Stimulated activated CD8-positive, alpha-beta memory T cell treated with anti-CD3 and anti-CD28 coated beads, Interleukin-15, amount 100 ng/mL, for 24 hours (primary cell): ENCODE measurements around the gene UCP3.
A peak's percentile ranks its signal among the peaks of the same experiment; 100 is the strongest.

Source experiments
- DNase-seq: peaks from one replicate; pipeline ENCODE4 v3.0.0-alpha.2; 2020; ENCODE audit warnings: low read depth

The UCP3 gene

DNA sequence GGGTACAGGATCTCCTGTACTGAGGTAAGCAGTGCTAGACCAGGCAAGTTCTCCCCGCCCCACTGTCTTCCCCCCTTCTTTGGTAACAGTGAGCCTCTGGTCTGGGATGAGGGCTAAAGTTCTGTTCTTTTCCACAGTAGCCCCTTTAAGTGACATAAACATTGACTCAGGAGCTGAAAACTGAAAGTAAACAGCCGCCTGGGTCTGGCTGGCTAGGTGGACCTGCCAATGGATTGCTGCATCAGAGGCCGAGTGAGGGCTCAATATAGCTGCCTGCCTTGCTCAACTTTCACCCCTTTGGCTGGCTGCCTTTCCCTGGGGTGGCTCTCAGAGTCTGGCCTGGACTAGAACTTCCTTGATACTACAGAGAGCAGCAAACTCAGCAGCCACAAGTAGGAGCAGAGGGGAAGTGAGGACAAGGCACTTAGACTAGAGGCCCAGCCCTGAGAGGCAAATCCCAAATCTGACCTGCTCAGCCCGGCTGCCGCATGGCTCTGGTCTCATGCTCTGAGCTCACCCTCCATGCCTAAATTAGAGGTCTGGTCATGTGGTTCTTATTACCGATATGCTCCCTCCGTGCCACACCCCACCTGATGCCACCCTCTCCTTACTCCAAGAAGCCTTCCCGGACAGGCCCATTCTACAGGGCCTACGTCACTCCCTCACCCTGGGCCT, 9.6 kb upstream of the UCP3 start:
- no peak for DNase-seq

DNA sequence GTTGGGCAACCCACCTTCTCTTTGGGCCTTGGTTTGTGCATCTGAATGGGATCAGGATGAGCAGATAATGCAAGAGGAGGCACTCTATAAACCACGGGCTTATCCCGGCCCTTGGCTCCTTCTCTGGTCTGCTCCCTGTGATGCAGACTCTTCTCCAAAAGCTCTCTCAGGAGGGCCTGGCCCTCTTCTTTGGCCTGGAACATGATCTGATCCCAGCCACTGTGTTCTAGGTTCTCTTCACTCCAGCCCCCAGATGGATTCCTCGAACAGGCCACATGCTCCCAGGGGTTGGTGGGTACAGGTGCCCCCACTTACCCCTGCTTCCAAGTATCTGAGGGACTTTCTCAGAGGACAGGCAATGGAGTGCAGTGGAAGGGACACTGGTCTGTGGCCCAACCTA, 8.7 kb upstream of the UCP3 start:
- DNase-seq: no peak

DNA sequence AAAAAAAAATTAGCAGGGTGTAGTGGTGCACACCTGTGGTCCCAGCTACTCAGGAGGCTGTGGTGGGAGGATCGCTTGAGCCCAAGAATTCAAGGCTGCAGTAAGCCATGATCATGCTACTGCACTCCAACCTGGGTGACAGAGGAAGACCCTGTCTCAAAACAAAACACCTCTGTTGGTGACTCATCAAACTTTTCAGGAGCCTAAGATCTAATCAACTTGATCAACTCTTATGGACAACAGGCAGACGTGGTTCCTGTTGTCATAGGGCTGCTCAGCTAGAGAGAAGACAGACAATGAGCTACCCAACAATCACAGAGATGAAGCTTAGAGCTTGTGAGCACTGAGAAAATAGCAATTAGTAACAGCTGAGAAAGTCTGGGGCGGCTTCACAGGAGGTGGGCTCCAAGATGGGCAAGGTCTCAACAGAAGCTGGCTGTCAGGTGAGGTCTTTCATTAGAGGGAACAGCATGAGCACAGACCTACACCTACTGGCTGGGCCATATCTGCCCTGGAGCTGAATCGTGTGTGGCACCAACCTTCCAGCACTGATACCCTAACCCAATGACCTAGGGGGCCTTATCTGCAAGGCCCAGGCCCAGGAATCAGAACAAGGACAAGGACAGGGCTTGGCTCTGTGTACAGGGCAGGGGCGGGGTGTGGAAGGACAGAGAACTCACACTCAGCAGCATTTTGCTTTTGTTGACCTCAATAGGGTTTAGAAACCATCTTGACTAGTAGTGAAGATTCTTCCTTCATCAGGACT, 7.2 kb upstream of the UCP3 start:
- DNase-seq: no peak

DNA sequence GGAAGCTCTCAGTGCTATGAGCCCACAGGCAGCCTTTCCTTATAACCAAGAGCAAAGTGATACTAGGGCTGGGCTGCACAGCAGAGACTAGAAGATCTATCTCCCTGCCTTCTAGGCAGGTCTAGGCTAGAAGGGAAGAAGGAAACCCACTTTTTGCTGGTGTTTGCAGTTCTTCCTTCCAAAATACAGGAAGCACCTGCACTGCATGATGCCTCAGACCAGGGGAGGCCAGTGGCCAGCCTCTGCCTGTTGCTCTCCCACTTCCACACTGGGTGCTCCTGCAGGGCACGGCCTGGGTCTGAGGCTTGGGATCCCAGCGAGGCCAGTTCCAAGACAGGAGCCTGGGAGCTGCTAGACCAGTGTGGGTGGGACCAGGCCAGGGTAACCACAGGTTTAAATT, 6.0 kb upstream of the UCP3 start:
- DNase-seq: no peak

DNA sequence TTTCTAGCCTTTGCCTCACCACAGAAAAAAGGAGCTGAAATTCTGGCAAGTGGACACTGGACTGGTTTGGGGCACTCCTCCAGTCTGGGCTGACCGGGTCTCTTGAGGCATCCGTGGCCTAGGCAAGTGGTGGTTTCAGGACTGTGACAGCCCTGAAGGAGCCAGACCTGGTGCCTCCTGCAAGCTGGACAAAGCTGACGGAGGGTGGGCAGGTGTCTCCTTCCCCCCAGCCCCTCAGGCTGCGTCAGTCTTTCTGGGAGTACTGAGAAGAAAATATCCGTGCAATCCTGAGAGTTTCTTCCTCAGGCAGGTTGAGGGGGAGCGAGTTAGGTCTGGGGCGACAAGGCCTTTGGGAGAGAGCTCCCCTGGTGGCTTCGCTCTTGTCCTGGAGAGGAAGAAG, 4.3 kb upstream of the UCP3 start:
- no peak for DNase-seq

DNA sequence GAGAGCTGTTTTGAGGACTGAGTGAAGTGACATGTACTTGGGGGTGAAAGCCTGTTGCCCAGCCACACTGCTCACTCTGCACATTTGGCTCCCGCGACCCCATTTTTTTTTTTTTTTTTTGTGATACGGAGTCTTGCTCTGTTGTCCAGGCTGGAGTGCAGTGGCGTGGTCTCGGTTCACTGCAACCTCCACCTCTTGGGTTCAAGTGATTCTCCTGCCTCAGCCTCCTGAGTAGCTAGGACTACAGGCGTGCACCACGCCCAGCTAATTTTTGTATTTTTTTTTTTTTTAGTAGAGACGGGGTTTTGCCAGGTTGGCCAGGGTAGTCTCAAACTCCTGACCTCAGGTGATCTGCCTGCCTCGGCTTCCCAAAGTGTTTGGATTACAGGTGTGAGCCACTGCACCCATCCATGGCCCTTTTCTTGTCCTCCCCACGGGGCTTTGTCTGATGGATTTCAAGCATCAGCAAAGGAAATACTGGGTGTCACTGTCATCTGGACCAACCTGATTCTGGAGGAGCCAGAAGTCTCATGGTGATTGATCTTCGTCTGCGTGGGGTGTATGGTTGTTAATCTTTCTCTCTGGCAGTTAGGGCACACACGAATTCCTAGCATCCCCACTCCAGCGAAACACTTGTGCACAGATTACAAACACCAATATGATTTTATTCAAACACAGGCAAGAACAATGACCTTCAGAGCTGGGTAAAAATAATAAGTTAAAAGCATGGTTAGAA, 3.4 kb upstream of the UCP3 start:
- DNase-seq: no peak

DNA sequence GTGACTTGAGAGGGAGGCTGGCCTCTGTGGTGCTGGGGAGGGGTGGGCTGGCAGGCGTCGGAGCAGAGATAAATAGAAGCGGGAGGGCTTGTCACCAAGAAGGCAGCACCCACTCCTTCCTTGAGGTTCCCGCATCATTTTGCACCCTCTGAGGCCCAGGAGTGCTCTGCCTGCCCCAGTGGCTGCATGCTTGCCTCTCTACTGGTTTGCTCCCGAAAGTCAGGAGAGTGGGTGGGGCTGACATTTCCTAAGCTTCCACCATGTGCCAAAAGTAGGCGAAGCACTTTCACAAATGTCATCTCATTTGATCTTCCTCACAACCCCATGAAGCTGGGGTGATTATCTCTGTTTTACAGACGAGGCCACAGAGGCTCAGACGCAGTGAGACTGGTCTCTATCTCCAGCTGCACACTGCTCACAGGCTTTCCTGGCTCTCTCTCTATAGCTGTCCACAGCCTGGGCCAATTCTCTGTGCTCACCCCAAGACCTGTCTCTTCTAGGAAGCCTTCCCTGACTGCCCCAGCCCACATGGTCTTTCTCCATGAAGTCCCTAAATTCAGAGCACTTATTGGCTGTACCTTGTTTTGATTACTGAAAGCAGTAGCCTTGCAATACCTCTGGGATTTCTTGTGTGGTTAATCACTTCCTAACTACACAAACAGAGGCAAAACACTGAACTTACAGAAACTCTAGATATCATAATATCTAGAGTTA, 2.6 kb upstream of the UCP3 start:
- DNase-seq: no peak

DNA sequence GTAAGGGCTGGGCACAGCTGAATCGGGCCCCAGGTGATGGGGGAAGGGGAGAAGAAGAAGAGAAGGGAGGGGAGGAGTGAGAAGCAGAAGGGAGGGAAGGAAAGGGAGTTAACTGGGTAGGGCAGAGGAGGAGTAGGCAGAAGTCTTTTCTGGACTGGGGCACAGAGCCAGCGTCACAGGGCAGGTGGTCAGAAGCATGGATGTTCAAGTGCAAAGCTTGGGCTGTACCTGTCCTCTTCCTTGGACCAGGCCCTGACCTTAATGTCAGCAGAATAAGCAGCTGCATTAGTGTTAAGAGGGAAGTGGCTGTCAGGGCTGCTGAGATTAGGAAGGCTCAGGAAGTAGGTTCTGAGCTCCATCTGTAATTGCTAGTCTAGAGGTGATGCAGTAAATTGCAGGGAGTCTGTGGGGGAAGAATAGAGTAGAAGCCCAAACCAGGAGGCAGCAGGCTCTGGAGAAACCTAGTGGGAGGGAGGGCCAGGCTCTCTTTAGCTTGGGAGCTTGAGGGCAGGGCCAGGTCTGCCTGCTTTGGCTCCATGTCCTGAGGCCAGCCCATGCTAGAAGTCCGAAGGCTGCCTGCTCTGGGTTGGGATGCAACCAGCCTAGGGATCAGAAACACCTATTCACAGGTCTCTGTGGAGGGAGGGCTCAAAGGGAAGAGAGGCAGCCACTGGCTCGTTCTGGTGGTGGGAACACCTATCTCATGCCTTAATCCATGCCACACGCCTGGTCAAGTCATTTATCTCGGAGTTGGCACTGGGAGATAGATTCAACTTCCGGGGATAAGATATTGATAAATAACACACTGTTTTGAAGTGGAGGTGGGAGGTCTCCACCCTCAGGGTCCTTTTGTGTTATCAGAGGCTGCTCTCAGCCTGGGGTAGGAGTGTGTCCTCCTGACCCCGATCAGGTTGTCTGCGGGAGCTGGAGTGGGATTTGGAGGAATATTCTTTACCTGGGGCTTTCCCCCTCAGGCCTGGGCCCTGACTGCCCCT, 1.7 kb upstream of the UCP3 start:
- no peak for DNase-seq

DNA sequence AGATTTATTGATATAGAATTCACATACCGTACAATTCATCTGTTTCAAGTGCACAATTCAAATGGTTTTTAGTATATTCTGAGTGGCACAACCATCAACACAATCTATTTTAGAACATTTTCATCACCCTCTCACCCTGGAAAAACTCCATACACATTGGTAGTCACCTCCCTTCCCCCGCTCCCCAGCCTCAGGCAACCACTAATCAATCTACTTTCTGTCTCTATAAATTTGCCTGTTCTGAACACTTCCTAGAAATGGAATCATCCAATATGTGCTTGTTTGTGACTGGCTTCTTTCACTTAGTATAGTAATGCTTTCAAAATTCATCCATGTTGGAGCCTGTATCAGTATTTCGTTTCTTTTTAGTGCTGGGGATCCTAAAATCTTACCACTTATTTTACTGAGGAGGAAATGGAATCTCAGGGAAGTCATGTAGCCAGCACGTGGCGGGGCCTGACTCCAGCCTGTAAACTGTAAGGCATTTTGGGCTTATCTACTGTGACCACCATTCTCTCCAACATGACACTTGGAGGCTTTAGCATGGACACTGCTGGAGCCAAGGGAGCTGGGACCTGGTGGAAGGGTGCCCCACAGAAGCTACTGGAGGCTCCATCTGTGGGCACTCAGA, 905 bp upstream of the UCP3 start:
- DNase-seq: no peak

DNA sequence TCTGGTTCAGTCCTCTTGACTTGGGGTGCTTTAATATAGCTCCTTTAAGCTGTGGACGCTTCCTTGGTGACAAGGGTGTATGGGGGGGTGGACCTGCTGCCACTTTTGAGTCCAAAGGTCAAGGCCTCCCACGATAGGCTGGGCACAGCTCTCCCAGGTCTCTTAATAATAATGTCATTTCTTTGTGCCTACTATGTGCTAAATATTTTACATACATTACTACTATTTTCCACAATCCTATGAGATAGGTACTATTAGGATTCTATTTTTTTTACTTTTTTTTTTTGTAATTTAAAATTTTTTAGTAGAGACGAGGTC, 304 bp upstream of the UCP3 start:
- no peak for DNase-seq

DNA sequence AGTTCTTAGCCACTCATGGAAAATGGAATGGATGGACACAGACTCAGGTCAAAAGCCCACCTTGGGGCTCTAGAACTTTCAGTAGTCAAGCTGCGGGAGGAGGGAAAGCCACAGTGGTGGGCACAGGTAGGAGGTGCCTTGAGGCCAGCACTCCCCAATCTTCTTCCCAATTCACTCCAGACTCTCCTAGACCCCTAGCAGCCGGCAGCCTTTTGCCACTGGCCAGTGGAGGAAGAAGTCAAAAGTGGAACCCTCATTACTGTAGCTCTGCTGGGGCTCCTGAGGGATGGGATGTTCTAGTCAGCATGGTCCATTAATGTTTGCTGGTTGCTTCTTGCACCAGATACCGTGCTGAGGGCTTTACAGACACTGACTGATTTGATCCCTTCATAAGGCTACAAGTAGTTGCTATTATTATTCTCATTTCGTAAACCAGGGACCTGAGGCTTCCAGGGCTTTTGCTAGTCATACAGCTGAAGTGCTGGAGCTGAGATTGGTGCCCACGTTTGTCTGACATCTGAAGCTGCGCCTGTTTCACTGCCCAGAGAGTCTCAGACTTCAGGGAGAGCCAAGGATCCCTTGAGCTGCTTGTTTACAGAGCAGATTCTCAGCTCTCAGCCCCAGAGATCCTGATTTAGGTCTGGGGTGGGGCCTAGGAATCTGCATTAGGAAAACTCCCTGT, 1.1 kb downstream of the UCP3 start:
- DNase-seq: no peak

DNA sequence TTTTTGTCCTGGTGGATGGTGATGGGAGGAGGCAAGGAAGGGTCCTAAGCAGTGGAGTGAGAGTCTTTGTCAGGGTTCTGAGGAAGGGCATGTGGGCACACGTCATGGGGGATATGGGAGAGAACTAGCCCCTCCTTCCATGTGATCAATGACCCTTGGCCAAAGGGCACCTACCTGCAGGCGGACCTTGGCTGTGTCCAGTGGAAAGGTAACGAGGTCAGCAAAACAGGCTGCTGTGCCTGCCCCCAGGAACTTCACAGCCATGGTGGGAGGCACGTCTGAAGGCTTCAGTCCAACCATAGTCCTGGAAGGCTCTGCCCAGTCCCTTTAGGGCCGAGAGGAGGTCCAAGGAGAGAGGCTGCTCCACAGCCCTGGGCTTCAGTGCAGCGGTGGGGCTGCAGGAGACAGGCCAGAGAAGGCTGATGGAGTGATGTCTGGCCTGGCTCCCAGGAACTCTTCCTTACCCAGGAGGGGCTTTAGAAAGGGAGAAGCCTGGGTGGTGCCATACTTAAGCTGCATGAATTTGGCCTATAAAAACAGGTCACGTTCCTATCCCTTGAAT, 2.1 kb downstream of the UCP3 start:
- no peak for DNase-seq

DNA sequence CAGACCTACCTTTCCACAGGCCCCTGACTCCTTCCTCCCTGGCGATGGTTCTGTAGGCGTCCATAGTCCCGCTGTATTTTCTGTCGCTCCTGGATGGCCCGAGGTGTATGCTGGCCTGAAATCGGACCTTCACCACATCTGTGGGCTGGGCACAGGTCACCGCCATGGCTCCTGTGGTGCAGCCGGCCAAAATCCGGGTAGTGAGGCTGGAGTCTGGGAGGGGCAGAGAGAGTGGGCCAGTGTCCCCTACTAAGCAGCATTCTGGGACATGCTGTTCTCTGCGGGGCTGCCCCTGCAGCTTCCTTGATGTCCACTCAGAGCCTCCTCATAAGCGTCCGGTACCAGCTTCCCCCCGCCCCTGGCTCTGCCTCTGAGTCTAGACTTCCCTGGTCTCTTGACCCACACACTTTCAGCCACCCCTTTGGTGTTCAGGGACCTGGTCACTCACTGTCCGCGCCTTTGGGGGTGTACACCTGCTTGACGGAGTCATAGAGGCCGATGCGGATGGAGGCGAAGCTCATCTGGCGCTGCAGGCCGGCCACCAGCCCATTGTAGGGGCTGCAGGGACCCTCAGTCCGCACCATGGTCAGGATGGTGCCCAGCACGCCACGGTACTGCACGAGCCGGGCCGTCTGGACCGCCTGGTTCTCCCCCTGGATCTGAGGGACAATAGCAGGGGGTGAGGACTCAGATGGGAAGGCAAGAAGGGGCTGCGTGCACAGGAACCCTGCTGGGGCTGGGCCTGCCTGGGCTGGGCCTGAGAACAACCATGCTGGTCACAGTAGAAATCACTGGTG, 3.0 kb downstream of the UCP3 start:
- no peak for DNase-seq

DNA sequence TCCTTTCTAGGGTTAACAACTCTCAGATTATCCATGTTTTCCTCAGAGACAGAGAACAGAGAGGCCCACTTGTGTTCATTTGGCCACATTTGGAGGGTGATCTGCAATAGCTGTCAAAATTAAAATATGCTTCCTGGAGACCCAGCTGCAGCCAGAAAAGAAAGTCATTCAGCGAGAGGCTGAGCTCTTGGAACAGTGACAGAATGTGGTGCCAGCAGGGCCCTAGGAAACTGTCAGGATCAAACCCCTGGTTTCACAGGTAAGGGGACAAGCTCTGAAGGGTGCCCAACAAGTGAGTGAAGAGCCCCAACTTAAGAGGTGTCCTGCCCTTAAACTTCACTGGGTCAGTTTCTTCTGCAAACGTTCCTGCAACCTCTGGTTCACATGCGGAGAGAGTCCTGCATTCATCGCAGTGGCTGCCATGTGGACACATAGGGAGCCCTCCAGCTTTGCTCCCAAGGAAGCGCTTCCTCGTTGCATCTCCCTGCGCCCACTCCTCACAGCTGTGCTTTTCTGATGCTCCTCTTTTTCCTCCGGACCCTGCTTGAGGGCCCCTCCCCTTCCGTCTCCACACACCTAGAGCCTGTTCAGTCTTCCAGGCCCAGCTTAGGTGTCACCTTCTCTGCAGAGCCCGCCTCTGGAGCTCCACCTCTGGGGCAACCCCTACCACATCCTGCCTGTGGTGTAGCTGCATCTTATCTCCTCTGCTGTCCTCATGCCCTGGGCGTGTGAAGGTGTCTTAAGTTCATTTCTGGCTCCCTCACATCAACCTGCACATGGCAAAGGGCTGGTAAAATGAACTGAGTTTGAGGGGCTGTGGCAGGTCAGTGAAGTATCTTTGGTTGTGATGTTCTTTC, 3.9 kb downstream of the UCP3 start:
- peak; percentile 33 for DNase-seq

DNA sequence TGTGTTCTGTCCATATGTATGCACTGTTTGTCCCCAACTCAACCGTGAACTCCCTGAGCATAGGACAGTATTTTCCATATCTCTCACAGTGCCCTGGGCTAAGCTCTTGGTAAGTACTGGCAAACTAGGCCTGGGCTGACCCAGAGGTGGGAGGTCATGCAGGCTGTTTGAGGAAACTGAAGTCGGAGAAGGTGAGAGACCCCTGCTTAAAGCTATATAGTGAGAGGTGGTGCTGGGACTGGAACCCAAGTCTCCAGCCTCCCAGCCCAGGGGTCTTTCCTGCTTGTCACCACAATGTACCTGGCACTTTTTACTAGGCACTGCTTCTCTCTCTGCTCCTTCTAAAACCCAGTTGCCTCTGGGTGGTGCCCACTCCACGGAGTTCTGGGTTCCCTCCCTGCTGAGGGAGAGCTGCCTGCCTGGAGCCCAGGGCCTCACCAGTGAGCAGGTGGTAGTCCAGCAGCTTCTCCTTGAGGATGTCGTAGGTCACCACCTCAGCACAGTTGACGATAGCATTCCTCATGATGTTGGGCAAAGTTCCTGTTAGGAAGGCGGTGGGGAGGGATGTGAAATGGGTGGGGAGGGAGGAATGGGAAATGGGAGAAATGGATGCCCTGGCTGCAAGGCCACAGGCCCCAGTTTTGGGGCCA, 4.7 kb downstream of the UCP3 start:
- DNase-seq: no peak

DNA sequence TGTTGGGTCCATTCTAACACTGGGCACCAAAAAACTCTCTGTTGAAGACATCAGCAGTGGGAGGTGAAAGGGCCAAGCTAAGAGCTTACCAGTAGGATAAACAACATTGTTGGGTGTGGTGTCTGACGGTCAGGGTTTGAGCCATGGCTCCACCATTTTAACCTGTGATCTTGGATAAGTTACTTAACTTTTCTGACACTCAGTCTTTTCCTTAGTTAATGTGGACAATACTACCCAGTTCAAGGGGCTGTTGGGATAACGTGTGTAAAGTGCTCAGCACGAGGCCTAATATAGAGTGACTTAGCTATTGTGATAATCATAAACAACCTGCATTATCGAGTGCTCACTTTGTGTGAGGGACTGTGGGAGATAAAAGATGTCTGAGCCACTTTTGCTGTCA, 6.1 kb downstream of the UCP3 start:
- DNase-seq: no peak

DNA sequence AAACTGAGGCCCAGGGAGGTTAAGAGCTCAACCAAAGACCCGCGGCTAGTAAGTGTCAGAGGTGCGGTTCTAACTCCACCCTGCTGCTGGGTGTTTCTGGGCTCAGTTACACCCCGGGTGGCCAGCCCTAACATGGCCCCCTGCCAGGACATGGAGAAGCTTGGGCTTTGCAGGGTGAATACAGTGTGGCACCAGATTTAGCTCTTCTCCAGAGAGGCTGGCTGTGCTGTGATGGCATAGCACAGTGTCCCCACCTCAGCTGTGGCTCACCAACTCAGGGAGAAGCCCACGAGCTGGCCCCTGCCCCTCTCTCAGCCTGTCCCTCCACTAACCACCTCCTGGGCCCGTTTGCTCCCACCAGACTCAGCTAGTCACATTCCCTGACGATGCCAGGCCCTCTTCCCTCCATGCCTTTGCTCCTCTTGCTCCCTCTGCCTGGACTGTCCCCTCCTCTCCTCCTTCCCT, 7.0 kb downstream of the UCP3 start:
- DNase-seq: no peak
